ENCODE results near the gene NARS2.

The NARS2 gene

DNA sequence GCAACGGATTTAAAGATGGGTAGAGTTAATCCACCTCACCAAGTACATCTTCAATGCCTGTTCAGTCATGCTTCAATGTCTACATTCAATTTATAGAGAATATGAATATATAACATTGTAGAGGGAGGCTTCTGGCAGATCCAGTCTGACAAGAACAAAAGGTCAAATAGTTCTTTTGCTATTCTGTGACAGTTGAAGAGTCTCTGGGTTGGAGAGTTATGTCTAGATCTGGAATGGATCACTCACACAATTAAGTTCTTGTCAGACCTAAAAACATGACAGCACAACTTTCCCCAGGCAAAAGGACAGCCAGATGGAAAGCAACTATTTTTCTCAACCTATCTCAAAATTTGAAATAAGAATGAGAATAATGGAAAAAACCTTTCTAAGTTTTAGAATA lies 141.7 kb downstream of the NARS2 start:
- DNase-seq (ENCODE audit: low read depth) = no peak

- DNase-seq (ENCODE audit: low read depth) = no peak
Observed at GRCh38 chr11:78432058-78432515, 142.6 kb downstream of the NARS2 start.

- DNase-seq (ENCODE audit: low read depth) = no peak
Observed at GRCh38 chr11:78429660-78430059, 145.0 kb downstream of the NARS2 start.

- no peak for DNase-seq (ENCODE audit: low read depth)
Observed at GRCh38 chr11:78429209-78429608, 145.5 kb downstream of the NARS2 start.

DNA sequence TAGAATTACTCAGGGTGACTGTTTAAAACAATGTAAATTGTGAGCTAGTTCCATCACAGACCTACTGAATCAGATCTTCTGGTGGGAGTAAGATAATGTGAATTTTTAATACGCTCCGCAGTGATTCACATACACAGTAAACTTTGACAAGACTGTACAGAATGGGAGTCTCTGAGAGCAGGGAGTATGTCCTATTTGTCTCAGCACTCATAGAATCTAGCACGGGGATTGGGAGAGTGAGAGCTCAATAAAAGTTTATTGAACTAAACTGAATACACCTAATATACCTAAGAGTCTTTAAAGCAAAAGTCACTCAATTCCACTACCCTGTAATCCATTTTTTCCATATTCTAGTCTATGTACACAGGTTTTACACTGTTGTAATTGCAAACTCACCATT lies 145.9 kb downstream of the NARS2 start:
- no peak for DNase-seq (ENCODE audit: low read depth)

DNA sequence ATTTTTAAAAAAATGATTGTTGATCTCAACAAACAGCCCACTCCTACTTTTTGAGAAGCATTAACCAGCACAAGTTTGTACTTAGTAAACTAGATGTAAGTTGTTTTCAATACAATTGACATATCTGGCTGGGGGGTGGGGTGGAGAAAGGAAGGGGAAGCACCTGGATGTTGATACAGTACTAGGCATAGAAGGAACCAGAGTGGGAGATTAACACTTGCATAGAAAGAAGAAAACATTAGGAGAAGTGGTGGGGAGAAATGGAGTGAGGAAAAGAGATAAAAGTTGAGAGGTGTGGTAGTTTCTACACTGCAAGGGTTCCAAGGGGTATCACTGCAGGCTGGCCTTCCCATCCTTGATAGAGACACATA lies 146.4 kb downstream of the NARS2 start:
- DNase-seq (ENCODE audit: low read depth) = no peak

- DNase-seq (ENCODE audit: low read depth) = no peak
Observed at GRCh38 chr11:78427615-78428265, 146.9 kb downstream of the NARS2 start.

DNA sequence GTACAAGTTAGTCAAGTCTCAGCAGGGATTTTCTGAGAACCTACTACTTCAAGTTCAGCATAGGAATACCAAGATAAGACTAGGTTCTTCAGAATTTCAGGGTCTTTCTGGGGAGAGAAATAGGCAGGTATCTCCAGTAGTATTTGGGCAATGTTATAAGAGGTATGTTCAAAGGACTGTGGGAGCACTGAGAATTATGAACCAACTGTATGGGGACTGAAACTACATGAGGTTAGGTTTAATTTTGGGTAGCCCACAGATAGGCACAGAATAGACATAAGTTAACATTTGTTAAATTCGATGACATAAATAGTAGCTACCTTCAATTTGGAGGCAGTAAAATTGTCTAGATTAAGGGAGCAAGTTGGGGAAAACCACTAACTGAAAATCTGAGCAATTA lies 147.8 kb downstream of the NARS2 start:
- DNase-seq (ENCODE audit: low read depth) = no peak

DNA sequence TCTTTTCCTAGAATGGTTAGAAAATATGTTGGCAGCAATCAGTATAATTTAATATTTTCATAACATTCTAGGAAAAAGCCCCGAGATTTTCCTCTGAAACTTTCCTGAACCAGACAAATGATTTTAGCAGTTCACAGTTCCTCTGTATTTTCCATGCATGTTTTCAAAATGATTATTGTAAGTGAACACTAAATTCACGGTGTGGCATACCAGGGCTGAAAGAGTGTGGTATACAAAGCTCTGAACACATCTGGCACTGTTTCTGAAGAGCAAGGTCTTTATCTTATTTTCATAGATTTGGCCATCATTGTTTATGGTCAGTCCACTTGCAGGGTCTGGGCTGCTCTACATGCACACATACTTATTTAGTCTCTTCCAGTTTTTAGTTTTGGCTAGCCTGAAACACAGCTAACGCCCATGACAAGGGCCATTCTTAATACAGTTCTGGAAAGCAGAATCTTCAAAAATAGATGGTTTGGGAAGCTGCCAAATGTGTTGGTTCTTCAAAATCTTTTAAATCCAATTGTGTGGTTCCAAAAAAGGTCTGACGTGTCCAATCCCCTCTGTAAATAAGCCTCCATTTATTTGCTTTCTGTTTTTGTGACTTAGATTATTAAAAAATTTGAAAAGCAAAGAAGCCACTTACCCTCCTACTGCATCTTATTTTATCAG lies 149.1 kb downstream of the NARS2 start:
- no peak for DNase-seq (ENCODE audit: low read depth)

GRCh38 chr11:78424334-78425270 lies 150.1 kb downstream of the NARS2 start:
- DNase-seq (ENCODE audit: low read depth) = no peak

- DNase-seq (ENCODE audit: low read depth) = no peak
Observed at GRCh38 chr11:78423241-78423640, 151.4 kb downstream of the NARS2 start.

DNA sequence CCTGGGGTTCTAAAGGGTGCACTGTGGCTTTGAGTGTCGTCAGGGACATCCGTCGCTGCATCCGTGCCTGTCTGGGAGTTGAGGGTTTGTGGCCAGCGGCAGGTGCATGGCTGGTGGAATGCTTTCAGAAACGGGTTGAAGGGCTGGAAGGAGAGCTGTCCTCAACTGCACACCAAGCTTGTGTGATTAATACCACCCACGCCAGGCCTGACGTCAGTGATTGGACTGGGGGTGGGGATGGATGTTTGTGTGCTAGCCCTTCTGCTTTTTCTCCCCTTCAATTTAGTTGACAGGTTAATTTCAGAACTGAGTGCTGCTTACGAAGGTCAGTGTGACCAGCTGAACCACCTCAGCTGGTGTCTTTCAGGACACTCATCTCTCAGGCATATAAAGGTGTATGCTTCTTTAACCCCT lies 153.9 kb downstream of the NARS2 start:
- peak; percentile 17 for DNase-seq (ENCODE audit: low read depth)

DNA sequence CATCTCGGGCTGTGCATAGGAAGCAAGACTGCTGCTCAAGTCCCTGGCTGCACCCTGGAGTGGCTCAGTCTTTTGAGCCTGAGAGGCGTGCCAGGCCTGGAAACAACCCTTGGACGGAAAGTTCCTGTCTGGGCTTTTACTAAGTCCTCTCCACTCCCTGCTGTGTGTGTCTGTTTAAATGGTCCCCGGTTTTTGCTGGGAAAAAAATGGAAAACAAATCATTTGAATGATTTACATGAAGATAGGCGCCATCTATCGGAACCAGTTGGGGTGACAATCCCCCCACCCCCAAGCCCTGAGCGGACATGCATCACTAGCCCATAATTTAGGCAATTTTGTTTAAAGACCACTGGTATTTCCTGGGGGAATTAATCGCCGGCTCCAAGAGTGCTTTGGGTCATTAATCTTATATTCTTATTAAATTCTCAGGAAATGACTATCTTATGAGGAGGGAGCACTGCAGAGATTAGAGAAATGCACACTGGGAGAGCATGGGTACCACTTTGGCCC lies 154.4 kb downstream of the NARS2 start:
- peak; percentile 8 for DNase-seq (ENCODE audit: low read depth)

DNA sequence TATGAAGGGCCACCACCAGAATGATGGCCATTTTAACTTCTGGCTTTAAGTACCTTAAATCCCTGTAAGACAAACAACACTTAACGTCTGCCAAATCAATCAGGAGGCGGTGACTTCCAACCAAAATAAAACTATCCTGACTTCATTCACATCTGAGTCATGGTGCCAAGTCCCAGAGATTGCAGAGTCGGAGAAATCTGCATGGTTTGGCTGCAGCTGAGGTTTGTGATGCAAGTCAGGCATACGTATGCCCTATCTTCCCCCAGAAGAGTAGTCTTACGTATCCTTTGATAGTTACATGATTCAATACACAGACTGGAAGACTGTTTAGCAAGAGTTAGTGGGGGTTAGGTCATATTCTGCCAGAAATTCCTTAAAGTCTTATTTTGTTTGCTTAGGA lies 155.3 kb downstream of the NARS2 start:
- DNase-seq (ENCODE audit: low read depth) = no peak

- DNase-seq (ENCODE audit: low read depth) = no peak
Observed at GRCh38 chr11:78418584-78419211, 156.0 kb downstream of the NARS2 start.

- peak; percentile 68 for DNase-seq (ENCODE audit: low read depth)
Observed at GRCh38 chr11:78417888-78418583, 156.6 kb downstream of the NARS2 start.

DNA sequence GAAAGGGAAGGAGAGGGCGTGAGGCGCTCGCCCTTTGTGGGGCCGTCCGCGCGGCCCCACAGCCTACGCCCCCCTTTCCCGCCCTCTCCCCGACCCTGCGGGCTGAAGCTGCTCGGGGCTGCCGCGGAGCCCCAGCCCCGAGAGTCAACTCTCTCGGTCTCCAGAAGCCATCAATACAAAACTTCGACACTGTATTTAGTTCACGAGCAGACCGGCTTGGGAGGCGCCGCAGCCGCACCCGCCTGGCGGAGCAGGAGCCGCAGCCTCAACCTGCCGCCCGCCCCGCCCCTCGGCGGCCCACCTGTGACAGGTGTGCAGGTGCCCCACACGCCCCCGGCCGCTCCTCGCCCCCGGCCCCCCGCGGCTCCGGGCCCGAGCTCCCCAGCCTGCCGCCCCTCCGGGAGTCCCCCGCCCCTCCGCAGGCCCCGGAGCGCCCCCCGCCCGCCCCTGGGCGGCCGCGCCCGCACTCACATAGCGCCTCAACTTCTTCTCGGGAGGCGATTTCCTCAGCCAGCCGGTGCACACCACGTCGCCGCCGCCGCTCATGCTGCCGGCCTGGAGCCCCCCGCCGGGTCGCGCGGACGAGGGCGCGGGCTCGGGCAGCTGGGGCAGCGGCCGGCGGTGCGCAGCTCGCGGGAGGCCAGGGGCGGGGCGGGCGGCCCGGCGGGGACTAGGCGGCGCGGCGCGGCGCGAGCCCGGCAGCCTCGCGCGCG lies 157.3 kb downstream of the NARS2 start, which contains the start of gene GAB2:
TSS of gene GAB2 (minus strand) at position 646 of the 713 bp plus-strand sequence. CDS start at position 546, 100 bp downstream.
- DNase-seq (ENCODE audit: low read depth) = no peak

- DNase-seq (ENCODE audit: low read depth) = peak; percentile 60
Observed at GRCh38 chr11:78416285-78417174, 158.1 kb downstream of the NARS2 start.

DNA sequence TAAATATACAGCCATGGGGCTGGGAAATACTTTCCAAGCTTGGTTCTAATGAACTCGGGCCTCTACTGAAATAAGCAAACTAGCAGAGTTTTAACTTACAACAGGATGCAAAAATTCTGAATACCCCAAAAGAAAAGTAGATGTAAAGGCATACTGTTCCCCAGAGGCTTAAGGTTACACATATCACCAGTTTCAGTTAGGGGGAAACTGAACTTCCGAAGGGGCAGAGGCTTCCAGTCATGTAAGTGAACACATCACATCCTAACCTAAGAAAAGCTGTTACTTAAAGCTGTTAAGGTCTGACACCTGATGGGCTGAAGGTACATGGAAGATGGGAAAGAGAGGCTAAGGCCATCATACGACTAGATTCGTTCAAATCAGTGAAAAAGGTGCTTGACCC lies 159.3 kb downstream of the NARS2 start:
- DNase-seq (ENCODE audit: low read depth) = no peak

All from stimulated activated CD8-positive, alpha-beta memory T cell treated with anti-CD3 and anti-CD28 coated beads, Interleukin-12 subunit alpha, Interleukin-12 subunit beta, amount 100 ng/mL, for 4 hours (primary cell).